Activated CD4-positive, alpha-beta T cell treated with anti-CD3 and anti-CD28 coated beads, Interleukin-2, amount 50 U/mL, for 4 hours (primary cell): ENCODE data around the gene POLR2L.

Source experiments
- DNase-seq, 2 experiments: peaks; one replicate each; pipeline ENCODE4 v3.0.0-alpha.2; 2020

POLR2L gene

DNA sequence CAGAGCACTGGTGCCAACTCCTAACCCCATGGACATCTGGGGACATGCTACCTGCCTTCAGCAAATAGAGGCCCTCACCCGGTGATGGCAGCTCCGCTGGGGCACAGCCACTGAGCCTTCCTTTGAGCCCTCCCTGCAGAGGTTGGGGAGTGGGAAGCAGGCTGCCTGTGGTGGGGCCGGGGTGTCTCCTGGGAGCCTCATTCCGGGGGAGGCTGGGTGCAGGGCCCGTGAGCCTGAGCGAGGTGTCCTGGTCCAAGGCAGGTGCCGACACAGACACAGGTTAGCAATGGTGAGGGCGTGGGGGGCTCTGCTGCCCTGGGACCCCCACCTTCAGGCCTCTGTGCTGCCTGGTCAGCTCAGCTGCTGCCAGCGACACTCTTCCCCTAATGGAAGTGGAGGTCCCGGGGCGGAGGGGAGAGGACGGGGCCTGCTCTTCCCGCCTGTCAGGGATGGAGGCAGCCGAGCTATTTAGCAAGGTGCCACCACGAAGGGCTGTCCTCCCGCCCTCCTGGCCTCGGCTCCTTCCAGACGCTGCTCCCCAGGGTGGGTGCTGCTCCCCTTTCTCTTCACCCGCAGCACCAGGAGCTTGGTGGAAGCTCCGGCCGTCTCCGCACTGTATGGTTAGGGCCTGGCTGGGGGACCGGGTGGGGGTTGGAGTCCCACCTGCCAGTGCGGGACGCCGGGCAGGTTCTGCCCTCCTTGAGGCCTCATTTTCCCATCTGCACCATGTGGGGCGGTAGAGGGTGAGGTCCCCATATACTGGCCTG lies 11.5 kb upstream of the POLR2L start:
- DNase-seq = no peak

DNA sequence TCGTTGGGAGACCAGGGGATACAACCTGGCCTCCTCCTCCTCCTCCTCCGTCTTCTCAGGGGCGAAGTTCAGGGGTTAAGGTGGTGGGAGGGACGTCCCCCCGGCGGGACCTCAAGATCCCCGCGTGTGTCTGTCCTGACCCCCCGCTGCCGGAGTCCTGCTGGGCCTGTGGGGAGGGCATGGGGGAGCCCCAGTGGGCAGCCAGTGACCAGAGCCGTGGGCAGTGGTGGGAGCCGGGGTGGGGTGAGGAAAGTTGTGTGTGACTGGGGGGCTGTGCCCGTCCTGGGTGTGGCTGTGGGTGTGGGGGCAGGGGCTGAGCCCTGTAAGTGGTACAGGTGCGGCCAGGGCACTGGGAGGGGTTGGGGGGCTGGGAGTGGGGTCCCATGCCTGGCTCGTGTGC lies 10.4 kb upstream of the POLR2L start:
- DNase-seq = no peak

DNA sequence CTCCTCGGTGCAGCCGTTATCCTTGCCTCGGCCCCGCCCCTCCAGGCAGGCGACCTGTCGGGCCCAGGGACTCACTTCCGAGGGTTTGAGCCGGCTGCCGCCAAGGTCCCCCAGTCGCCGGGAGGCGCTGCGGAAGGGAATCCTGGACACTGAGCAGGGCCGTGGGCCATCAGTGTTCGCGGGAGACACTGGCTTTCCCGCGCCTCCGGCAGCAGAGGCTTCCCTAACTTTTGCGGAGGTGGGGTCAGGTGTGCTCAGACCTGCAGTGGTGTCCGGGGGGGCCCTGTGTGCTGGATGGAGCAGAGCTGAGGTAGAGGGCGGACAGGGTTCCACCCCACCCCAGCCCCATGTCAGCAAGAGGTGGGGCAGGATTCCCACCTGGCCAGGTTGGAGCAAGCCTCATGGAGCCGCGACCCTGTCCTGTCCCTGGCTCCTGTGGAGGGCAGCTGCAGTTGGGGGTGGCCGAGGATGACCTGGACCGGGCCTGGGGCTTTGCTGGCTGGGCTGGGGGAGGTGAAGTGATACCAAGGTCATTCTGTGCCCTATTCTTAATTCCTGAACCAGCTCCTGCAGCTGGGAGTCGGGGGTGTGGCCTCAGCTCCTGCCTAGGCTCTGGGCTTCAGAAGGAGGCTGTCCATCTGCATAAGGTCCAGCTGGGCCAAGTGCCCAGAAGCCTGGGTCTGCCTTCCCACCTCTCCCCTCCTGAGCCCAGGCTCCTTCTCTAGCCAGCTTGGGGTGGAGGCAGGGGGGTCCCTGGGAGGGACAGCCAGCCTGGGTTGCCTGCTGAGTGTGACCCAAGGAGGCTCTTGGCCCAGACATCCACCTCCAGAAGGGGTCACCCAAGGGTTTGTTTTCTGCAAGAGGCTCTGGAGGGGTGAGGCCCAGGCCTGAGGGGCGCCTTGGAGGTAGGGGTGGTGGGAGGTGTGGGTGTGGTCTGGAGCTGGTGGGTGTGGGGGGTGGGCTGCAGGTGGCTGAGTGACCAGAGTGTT lies 8.7 kb upstream of the POLR2L start:
- no peak for DNase-seq

DNA sequence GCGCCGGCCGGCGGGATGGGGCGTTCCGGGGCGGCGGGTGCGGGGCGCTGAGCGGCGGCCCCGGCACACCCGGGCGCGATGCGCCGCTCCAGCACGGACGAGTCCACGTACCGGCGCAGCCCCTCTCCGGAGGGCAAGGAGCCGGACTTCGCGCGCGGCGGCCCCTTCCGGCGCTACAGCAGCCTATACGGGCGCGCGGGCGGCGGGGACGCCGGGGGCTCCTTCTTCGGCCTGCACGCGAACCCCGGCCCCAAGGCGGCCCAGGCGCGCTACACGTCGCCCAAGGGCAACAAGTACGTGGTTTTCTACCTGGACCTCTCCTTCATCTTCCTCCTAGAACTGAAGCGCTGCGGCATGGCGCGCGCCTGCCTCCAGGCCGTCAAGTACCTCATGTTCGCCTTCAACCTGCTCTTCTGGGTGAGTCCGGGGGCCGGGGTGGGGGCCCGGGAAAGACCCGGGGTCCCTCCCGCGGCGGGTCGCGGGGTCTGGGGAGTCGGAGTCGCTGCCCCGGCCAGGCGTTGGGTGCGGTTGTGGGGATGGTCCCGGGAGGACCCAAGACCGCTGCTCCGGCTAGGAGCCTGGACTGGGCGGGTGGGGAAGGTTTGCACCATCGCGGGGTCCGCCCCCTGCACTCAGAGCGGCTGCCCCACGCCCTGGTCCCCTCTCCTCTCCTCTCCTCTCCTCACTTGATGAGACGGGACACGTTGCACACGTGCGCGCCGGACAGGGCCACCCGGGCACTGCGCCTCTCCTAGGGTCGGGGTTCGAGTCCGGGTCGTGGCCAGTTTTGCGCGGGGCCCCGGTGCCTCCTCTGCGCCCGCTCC lies 7.8 kb upstream of the POLR2L start:
- DNase-seq = no peak

DNA sequence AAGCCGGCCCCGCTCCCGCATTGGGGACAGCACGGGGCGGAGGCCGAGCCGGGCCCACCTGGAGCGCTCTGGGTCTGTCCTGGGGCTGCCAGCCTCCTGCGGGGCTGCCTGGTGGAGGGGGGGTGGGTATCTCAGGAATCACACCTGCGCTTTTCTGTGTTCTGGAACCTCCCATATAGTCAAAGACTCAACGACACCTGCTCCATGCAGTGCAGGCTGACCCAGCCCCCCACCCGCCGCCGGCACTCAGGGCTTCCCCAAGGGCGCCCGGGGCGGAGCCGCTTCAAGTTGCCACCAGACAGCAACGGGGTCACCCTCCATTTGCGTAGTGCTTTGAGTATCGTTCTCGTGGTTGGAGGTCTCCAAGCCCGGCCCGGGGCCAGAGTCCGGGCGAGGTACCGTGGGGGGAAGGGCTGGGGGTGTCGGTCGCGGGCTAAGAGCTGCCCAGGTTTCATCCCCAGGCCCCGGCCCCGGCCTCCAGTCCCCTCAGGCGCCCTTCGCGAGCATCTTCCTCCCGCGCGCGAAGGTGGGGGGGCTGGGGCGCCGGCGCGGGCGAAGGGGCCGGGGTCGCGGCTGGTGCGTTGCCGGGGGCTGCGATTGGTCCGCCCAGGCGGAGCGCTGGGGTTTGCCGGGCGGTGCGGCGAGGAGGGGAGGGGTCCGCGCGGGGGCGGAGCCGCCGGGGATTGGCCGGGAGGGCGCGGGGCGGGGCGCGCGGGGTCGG lies 6.9 kb upstream of the POLR2L start:
- no peak for DNase-seq

DNA sequence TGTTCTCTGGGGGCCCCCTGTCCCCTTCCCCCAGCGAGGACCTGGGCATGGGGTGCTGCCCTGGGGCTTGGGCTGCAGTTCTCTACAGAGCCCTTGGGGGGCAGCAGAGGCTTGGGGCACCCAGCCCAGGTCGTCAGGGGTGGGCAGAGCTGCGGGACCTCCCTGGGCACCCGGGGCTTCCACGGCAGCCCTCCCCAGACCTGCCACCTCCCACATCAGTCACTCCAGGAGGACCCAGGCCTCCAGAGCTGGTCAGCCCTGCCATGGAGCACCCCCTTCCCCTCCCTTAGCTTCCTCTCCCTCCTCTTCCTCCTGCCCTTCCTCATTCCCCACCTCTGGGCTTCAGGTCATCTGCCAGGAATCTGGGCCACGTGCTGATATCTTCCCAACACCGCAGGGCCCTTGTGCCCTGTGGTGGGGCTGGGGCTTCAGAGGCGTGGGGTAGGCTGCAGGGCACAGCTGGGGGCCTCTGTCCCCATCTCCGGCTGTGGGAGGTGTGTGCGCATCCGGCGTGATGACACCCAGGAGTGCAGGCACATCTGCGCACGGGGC lies 6.1 kb upstream of the POLR2L start:
- DNase-seq = peak; percentile 59

DNA sequence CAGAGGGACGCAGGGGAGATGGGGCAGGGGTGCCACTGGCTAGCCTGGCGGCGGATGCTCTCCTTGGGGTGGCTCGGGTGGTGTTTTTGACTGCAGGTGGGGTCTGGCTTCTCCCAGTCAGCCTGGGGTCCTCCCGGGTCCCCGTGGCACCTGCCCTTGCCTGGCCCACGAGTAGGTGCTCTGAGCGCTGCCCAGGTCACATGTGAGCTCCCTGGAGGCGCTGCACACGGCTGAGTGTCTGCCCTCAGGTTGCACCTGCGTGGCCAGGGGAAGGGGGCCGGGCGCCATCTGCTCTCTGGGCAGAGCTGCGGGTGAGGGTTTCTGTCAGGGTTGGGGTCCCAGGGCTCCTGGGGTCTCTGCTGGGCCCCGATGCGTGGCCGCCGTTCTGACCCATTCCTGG lies 5.5 kb upstream of the POLR2L start:
- no peak for DNase-seq

DNA sequence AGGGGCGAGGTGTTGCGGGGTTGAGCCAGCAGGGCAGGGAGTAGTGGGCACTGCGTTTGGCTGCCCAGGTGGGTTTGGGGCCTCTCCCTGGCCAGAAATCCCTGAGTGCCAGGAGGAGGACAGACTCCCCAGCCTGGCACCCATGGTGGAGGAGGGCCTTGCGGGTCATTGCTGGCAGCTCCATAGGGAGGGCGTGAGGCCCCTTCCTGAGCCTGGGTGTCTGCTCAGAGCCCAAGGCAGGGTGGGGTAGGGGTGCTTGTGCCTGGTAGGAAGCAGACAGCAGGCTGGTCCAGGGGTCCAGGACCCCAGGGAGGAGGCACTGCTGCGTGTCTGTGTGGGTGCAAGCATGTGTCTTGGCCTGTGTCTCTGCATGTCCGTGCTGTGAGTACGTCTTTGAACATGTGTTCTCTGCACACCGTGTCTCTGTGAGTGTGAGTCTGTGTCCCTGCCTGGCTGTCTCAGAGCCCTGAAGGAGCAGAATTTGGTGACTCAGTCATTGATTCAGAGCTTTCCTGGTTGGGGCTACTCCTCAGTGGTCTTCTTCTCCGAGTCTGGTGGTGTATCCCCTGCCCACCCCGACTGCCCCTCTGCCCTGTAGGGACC lies 4.3 kb upstream of the POLR2L start:
- no peak for DNase-seq

DNA sequence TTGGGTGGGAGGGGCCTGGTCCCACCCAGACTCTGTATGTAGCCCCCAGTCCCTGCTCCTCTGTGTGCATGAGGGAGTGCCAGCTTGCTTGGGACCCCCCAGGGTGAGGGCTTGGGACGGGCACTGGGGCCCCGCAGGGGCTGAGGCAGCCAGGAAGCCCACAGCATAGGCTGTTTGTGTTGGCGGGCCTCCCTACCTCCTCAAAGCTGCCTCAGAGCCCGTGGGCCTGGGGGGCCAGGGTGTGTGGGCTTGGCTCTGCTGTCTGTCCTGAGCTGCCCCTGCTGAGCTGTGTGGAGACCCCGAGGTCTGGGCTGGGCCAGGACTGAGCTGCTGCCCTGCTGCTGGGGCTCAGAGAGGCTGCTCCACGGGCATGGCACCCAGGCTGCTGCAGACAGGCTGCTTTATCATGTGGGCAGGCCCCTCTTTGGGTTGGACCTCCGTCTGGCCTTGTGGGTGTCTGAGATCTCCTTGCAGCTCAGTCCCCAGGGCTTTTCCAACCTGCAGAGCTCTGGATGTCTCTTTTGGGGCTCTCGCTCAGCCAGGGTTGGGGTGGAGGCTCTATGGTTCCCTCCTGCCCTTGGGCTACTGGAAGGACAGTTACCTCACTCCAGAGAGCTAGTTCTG lies 3.7 kb upstream of the POLR2L start:
- no peak for DNase-seq

DNA sequence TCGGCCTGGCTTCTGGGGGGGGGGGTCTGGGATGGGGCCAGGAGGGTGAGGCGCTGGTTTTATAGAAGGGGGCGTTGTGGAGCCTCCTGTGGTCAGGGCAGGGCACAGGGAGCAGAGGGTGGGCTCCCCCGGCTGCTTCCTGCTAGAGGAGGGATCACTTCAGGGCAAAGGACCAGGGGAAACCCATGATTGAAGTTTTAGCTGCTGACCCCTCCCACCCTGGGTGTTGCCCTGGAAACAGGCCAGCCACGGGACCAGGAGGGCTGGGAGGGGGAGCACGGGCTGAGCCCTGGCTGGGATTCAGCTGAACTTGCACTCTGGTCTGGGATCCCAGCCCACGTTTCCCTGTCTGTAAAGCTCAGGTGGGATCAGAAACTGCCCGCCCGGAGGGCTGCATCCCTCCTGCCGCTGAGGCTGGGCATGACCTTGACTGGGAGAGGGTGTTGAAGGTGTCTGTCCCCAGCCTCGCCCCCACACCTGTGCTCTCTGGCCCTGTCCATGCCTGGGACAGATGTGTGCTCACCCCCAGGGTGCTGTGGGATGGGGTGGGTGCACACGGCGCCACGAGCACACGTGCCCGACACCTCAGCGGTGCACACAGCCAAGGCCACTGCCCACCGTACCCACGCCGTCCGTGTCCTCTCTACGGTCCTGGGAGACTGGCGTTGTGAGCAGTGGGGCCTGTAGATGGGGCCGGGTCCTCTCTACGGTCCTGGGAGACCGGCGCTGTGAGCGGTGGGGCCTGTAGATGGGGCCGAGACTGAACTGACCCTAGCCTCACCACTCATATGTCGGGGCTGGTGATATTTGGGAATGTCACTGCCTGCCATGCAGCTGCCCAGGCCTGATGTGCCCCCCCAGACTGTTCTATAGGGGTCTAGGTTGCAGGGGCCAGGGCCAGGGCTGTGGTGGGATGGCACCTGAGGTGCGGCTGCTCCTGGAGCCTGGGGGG lies 2.6 kb upstream of the POLR2L start:
- no peak for DNase-seq

DNA sequence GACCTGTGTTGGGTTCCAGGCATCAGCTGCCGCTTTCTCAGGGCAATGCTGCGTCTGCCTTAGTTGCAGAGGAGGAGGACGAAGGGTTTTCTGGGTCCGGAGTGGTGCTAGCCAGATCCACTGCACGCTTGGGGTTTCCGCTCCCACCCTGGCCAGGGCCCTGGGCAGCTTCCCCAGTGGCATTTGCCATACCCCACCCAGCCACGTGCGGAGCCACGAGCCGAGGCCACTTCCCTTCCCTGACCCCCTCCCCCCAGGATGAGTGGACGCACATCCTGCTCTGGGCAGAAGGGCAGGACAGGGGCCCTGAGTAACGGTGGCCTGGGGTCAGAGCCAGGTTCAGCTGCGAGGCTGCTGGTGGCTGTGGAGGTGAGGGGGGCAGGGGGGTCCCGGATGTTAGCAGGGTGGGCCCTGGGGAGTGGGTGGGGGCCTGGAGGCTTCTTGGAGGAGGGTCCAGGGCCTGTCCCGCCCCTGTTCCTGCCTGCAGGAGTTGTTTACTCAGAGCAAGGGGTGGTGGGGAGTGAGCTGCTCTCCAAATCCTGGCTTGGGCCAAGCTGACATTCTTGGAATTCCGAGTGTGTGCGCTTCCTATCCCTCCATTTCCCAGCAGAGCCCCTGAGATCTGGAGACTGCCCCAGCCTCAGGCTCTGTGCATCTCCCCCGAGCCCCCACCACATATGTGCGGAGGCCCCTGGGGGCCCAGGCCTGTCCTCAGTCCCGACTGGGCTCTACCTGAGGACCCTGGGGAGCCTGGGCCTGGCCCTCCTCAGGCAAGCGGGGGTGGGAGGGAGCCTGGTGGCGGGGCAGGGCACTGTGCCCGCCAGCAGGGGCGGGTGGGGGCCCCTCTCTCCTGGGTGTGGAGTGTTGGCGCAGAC lies 1.7 kb upstream of the POLR2L start:
- no peak for DNase-seq

DNA sequence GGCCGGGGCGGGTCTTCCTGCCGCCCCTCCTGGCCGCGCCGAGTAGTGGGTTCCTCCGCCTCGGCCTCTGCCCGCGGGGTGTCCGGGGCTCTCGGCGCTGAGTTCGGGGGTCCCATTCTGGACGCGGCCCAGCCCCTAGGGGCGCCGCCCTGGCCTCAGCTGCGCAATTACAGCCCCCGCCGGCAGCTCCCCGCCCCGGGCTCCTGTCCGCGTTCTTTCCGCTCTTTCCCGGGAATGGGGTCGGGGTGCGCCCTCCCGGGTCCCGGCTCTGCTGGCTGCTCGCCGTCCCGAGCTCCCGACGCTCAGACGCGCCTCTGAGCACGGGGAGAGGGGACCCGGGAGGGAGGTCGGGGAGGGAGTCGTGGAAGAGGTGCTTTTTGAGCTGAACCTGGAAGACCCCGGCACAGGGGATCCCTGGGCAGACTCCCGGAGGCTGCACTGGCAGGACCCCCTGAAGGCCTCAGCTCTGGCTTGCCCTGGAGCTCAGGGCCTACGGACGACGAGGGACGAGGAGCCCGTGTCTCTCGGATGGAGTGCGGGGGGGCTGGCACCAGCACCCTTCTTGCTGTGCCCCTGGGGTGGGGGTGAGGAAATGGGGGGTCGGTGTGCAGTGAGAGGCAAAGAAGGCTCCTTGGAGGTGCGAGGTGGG lies 881 bp upstream of the POLR2L start:
- DNase-seq = no peak

DNA sequence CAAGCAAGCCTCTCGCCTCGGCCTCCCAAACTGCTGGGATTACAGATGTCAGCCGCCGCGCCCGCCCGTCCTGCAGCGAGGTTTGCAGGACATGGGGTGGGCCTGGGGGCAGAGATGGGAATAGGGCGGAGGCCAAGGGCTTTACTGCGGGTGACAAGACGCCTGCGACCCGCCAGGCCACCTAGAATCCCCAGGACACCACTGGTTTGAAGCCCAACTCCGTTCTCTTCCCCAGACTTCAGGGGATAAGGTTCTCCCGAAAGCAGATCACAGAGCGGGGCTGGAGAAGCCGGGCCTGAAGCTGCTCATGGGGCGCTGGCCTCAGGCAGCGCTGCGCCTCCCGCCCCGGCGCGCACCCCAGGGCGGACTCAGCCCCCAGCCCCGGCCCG lies 354 bp downstream of the POLR2L start:
- DNase-seq = no peak

DNA sequence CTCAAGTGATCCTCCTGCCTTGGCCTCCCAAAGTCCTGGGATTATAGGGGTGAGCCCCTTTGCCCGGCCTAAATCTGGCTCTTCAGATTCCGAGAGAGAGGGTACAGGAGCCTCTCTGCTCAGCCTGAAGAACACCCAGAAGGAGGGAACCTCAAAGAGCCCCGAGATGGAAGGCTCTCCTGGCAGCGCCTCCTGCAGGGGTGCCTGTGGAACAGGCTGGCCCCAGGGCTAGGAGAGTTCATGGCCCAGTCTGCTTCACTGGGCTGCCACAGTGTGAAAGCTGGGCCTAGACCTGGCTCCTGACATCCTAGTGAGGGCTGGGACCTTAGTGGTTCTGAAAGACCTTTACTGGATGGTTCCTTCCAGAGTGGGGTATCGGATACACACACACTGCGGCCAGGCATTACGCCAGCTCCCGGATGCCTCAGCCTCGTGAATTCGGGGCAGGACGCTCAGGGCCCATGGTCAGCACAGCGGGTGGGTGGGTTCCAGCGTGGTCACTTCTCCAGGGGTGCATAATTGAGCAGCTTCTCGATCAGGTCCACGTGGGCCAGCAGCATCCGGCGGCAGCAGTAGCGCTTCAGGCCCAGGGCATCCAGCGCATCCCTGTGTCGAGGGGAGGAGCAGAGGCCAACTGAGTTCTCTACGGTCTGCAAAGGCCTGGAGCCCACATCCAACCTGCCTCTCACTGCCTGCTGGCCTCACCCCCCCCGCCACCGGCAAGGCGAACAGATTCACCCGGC lies 2.3 kb downstream of the POLR2L start:
- no peak for DNase-seq

DNA sequence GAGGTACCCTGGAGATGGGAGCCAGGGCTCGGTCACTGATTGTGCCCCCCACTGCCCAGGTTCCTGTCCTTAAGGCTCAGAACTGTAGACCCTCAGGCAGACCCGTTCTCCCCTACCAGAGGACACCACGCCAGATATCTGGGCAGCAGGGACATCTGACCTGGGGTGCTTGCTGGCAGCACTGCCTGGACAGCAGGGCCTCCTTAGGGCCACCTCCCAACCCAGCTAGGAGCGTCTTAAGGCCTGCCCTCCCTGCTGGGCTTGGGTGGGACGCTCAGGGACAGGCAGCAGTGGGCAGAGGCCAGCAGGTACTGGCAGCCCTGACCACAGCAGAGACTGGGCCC lies 3.1 kb downstream of the POLR2L start:
- no peak for DNase-seq

DNA sequence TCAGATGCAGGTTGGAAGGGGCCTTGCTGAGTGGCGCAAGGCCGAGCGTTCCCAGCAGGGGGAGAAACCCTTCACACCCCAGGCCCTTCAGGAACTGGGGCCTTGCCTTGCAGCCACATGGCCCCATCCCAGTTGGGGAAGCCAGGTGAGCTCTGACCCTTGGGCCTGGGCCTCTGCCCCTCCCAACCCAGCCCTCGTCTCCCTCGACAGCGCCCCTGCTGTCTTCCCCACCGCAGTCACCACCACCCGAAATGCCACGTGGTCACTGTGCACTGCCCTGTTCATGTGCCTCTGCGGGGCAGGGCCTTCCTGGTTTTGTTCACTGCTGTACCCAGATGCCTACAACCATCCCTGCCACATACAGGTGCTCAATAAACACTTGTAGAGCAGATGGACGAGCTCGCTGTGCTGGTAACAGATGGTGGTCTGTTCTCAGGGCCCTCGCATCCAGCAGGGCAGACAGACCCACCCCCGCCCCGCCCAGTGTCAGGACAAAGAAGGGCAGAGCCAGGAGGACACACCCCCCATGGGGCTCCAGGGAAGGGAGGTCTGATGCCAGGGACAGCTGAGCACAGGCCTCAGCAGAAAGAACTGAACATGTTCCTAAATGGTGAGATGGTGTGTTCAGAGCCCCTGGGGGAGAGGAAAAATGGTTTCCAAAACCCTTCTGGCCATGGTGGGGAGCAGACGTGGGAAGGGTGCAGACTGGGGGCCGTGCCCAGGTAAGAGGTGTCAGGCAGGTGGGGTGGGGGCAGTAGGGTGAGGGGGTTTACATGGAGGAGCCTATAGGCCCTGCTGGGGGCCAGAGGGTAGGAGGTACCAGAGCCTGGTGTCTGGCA lies 3.7 kb downstream of the POLR2L start:
- DNase-seq = no peak

DNA sequence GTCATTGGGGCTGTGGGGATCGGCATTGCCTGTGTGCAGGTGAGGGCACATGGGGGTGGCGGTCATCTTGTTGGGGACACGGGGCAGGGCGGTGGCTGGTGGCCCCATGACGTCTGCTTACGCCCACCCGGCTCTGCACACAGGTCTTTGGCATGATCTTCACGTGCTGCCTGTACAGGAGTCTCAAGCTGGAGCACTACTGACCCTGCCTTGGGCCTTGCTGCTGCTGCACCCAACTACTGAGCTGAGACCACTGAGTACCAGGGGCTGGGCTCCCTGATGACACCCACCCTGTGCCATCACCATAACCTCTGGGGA lies 4.4 kb downstream of the POLR2L start:
- DNase-seq = no peak
